Right lobe of liver (tissue), 4 donors: ENCODE results near the gene DPP6.

ENCODE experiments used
- CTCF ChIP-seq, 4 donors: fragments of 200-600 bp in 3 of 4; fragments of 450-650 bp in 1 of 4; IDR thresholded peaks; one replicate each; pipeline versions ENCODE4 v1.5.1 to v1.8.0; 2016 to 2022; ENCODE audit warnings: antibody characterized with exemption in 4 of 4, mild to moderate bottlenecking in 2 of 4
- POLR2A ChIP-seq: fragments of 450-650 bp; IDR thresholded peaks from one replicate; pipeline ENCODE4 v1.6.1; 2017; ENCODE audit warnings: antibody characterized with exemption, mild to moderate bottlenecking
- donor health status: DM: no; HTN: no; CAD: no.
- donor health status: DM: no; HTN: no; CAD: no.
- donor health status: DM: no; HTN: yes; CAD: no.

- TF ChIP-seq CTCF (IDR thresholded peaks at IDR 0.05): no peak
- no peak for TF ChIP-seq POLR2A
These were observed 828.8 kb downstream of the DPP6 start for GRCh38 chr7:154881026-154881425.
